HCT116 (cell line): ENCODE results near the gene PPP2R3A. TPM values are rescaled to one million over a fixed set of nuclear protein-coding genes. Genes with fewer than 3 reads are reported as not detected.

Source experiments
- ATAC-seq: fragments of 200-7000 bp; cut with Tn5 transposase; 2 replicates; pipeline ENCODE4 v1.9.1; 2020; ENCODE audit warnings: mild to moderate bottlenecking, moderate library complexity
- BruUV-seq: library from RNA; stranded (reverse); fragments of 400-500 nt; replicated peaks from 2 replicates; lab custom pipeline; 2021; lab: Mats Ljungman, UMichigan
- CTCF ChIA-PET: fragments of 300-600 bp; sonication (Branson Sonifier 250); formaldehyde crosslinking; loops from one replicate; lab custom pipeline; 2021; ENCODE audit warnings: antibody characterized with exemption; lab: Charles Lee
- POLR2A ChIA-PET: fragments of 300-600, 350-600 bp; sonication (Branson Sonifier 250); formaldehyde crosslinking; loops from one replicate; lab custom pipeline; 2021; ENCODE audit warnings: antibody characterized with exemption; lab: Charles Lee
- RAD21 ChIA-PET, 2 experiments: fragments of 300-600 bp; sonication (Branson Sonifier 250); formaldehyde crosslinking; loops; one replicate each; lab custom pipeline; 2023; ENCODE audit warnings: low total read pairs in 2 of 2; ENCODE audit not compliant: uncharacterized antibody in 2 of 2, unreplicated experiment in 2 of 2, low non-redundant PET in 1 of 2; lab: Charles Lee
- DNase-seq: peaks from one replicate; pipeline ENCODE4 v3.0.0-alpha.2; 2010; ENCODE audit warnings: low read depth, low spot score
- H2AFZ ChIP-seq: fragments of 200-600 bp; shearing (Covaris generic), sonication (generic); 2 replicates; pipeline ENCODE4 v1.6.1; 2017; ENCODE audit warnings: low read depth, mixed run types, mixed read lengths, antibody characterized with exemption, low read length; ENCODE audit not compliant: poor library complexity, severe bottlenecking
- H3K27ac ChIP-seq: 2 replicates; pipeline ENCODE4 v1.5.1; 2012; ENCODE audit warnings: low read depth, low read length
- H3K27me3 ChIP-seq: fragments of 200-600 bp; sonication (generic); 2 replicates; pipeline ENCODE4 v1.6.1; 2016; ENCODE audit warnings: mixed run types, low read length, mixed read lengths; ENCODE audit not compliant: insufficient read depth
- H3K36me3 ChIP-seq, 2 experiments: fragments of 200-500 bp in 1 of 2; fragments of 200-600 bp in 1 of 2; sonication (Bioruptor generic) in 1 of 2; sonication (generic) in 1 of 2; 2 replicates each; pipeline versions ENCODE4 v1.5.1 to v1.6.1; 2014 to 2016; ENCODE audit warnings: low read length in 2 of 2, inconsistent platforms in 1 of 2, mixed read lengths in 1 of 2, mixed run types in 1 of 2; ENCODE audit not compliant: insufficient read depth in 2 of 2, control insufficient read depth in 1 of 2
- H3K4me1 ChIP-seq, 2 experiments: fragments of 200-600 bp in 1 of 2; sonication (generic) in 1 of 2; 2 replicates each; pipeline versions ENCODE4 v1.5.1 to v1.6.1; 2012 to 2017; ENCODE audit warnings: low read length in 2 of 2, inconsistent platforms in 1 of 2, mild to moderate bottlenecking in 1 of 2, mixed read lengths in 1 of 2, mixed run types in 1 of 2, moderate library complexity in 1 of 2; ENCODE audit not compliant: insufficient read depth in 2 of 2, control insufficient read depth in 1 of 2
- H3K4me2 ChIP-seq: fragments of 200-600 bp; sonication (generic); 2 replicates; pipeline ENCODE4 v1.6.1; 2017; ENCODE audit warnings: mixed run types, low read length, mixed read lengths
- H3K4me3 ChIP-seq, 2 experiments: fragments of 200-600 bp in 1 of 2; sonication (generic) in 1 of 2; replicated peaks in 1 of 2; 2 replicates each; pipeline ENCODE4 v1.5.1; 2011 to 2016; ENCODE audit warnings: low read length in 2 of 2, control low read depth in 1 of 2, low read depth in 1 of 2, mild to moderate bottlenecking in 1 of 2, mixed read lengths in 1 of 2, mixed run types in 1 of 2
- H3K79me2 ChIP-seq: fragments of 200-600 bp; sonication (generic); 2 replicates; pipeline ENCODE4 v1.6.1; 2017; ENCODE audit warnings: mild to moderate bottlenecking, mixed run types, low read length, moderate library complexity, mixed read lengths; ENCODE audit not compliant: insufficient read depth
- H3K9ac ChIP-seq: fragments of 200-600 bp; sonication (generic); 2 replicates; pipeline ENCODE4 v1.6.1; 2016; ENCODE audit warnings: low read length, mixed read lengths
- H3K9me2 ChIP-seq: fragments of 200-600 bp; sonication (generic), shearing (Covaris generic); 2 replicates; pipeline ENCODE4 v1.6.1; 2017; ENCODE audit warnings: mixed run types, mild to moderate bottlenecking, moderate library complexity; ENCODE audit not compliant: insufficient read depth
- H3K9me3 ChIP-seq, 2 experiments: fragments of 200-500 bp in 1 of 2; fragments of 200-600 bp in 1 of 2; sonication (Bioruptor generic) in 1 of 2; sonication (generic) in 1 of 2; 2 replicates each; pipeline ENCODE4 v1.6.1; 2014 to 2017; ENCODE audit warnings: low read length in 2 of 2, mixed read lengths in 2 of 2, inconsistent platforms in 1 of 2, low read depth in 1 of 2, mild to moderate bottlenecking in 1 of 2, mixed run types in 1 of 2, moderate library complexity in 1 of 2; ENCODE audit not compliant: control insufficient read depth in 1 of 2, insufficient read depth in 1 of 2
- H4K20me1 ChIP-seq: fragments of 200-600 bp; sonication (generic), shearing (Covaris generic); 2 replicates; pipeline ENCODE4 v1.6.1; 2017; ENCODE audit warnings: mixed run types, mild to moderate bottlenecking, moderate library complexity; ENCODE audit not compliant: insufficient read depth
- CBX3 ChIP-seq: IDR thresholded peaks from 2 replicates; pipeline ENCODE4 v1.6.1; 2012; ENCODE audit warnings: low read depth
- CTCF ChIP-seq, 3 experiments: fragments of 200-600 bp in 1 of 3; sonication (generic) in 1 of 3; IDR thresholded peaks in 2 of 3; conservative IDR thresholded peaks in 1 of 3; 2 replicates each; pipeline ENCODE4 v1.5.1; 2012 to 2017; ENCODE audit warnings: low read depth in 2 of 3, low read length in 2 of 3, antibody characterized with exemption in 1 of 3, borderline replicate concordance in 1 of 3, control low read depth in 1 of 3, mild to moderate bottlenecking in 1 of 3, mixed read lengths in 1 of 3, mixed run types in 1 of 3, moderate library complexity in 1 of 3; ENCODE audit not compliant: insufficient read depth in 1 of 3
- EGR1 ChIP-seq: IDR thresholded peaks from 2 replicates; pipeline ENCODE4 v1.6.1; 2012; ENCODE audit warnings: low read depth
- EZH2phosphoT487 ChIP-seq: fragments of 200-600 bp; IDR thresholded peaks from 2 replicates; pipeline ENCODE4 v1.6.1; 2018; ENCODE audit warnings: antibody characterized with exemption, borderline replicate concordance
- FOSL1 ChIP-seq: IDR thresholded peaks from 2 replicates; pipeline ENCODE4 v1.6.1; 2012; ENCODE audit warnings: low read depth
- POLR2A ChIP-seq: IDR thresholded peaks from 2 replicates; pipeline ENCODE4 v1.7.0; 2011; ENCODE audit warnings: borderline replicate concordance; ENCODE audit not compliant: insufficient read depth, insufficient read length; ENCODE audit errors: extremely low read depth
- POLR2AphosphoS5 ChIP-seq: IDR thresholded peaks from 2 replicates; pipeline ENCODE4 v1.6.1; 2011; ENCODE audit warnings: mild to moderate bottlenecking, low read depth, low read length, moderate library complexity
- RAD21 ChIP-seq: IDR thresholded peaks from 2 replicates; pipeline ENCODE4 v1.6.1; 2012; ENCODE audit warnings: low read depth, mild to moderate bottlenecking
- SIN3A ChIP-seq: IDR thresholded peaks from 2 replicates; pipeline ENCODE4 v1.6.1; 2012; ENCODE audit warnings: low read depth
- SRF ChIP-seq: IDR thresholded peaks from 2 replicates; pipeline ENCODE4 v1.6.1; 2012; ENCODE audit warnings: low read depth
- TCF7L2 ChIP-seq: IDR thresholded peaks from 2 replicates; pipeline ENCODE4 v1.7.0; 2011; ENCODE audit warnings: borderline replicate concordance, inconsistent platforms; ENCODE audit not compliant: insufficient read depth, insufficient read length; ENCODE audit errors: extremely low read depth
- ZFX ChIP-seq: fragments of 450-650 bp; IDR thresholded peaks from 2 replicates; pipeline ENCODE4 v1.6.1; 2017
- ZNF274 ChIP-seq: fragments of 200-500 bp; sonication (Bioruptor generic); IDR thresholded peaks from 2 replicates; pipeline ENCODE4 v1.6.1; 2014; ENCODE audit warnings: mild to moderate bottlenecking, low read depth, low read length, inconsistent platforms
- intact Hi-C: fragments of 100-400 bp; cut with micrococcal nuclease; formaldehyde crosslinking; loops from 2 replicates; pipeline ENCODE4 v1.10.0; 2022
- total RNA-seq: library from RNA; stranded (reverse); gene quantifications from one replicate; pipeline ENCODE4 v1.2.1, GENCODE V29; 2021; ENCODE audit not compliant: unreplicated experiment
- TF ChIP-seq, protein P1 (sequence below): IDR thresholded peaks from 2 replicates; pipeline ENCODE4 v1.6.1; 2012; ENCODE audit warnings: low read depth

PPP2R3A gene
- total RNA-seq, 1 experiment from 2014 or later, result 6.1 TPM

GRCh38 chr3:135916310-135916709 is 49.2 kb upstream of the PPP2R3A start:
- Histone ChIP-seq H4K20me1 (no peaks in the 10 kb centered on the region), H2AFZ (no peak overlapping the region), H3K9me3 (no peaks in the 10 kb centered on the region), H3K9me2 (no peaks in the 10 kb centered on the region), H3K79me2 (no peaks in the 10 kb centered on the region), H3K27ac (no peak overlapping the region), H3K4me1 (no peaks in the 10 kb centered on the region), H3K36me3 (no peaks in the 10 kb centered on the region), H3K4me3 (no peak overlapping the region), H3K4me2 (no peak overlapping the region), H3K9ac (no peak overlapping the region), H3K27me3 (no peaks in the 10 kb centered on the region)
- POLR2A ChIA-PET, result no interaction called here
- RAD21 ChIA-PET, result no interaction called here
- CTCF ChIA-PET, result interaction anchor here (1.8 kb wide), 1 partner anchor 126 kb away, joined by 6 read pairs; no protein-coding TSS in a partner anchor
- TF ChIP-seq RAD21 (no peak), EZH2phosphoT487 (no peak), CTCF (IDR thresholded peaks at IDR 0.05 in 2 of 3, conservative IDR thresholded peaks at IDR 0.05 in 1 of 3; ENCODE audit: borderline replicate concordance in 1 of 3, insufficient read depth in 1 of 3, low read depth in 2 of 3, low read length in 2 of 3) (no peak), TCF7L2 (no peak), FOSL1 (no peak), SIN3A (no peak), CBX3 (no peak), POLR2A (no peak), ZNF274 (no peak), POLR2AphosphoS5 (no peak), SRF (no peak), ZFX (no peak), EGR1 (no peak)
- TF ChIP-seq, protein P1, sequence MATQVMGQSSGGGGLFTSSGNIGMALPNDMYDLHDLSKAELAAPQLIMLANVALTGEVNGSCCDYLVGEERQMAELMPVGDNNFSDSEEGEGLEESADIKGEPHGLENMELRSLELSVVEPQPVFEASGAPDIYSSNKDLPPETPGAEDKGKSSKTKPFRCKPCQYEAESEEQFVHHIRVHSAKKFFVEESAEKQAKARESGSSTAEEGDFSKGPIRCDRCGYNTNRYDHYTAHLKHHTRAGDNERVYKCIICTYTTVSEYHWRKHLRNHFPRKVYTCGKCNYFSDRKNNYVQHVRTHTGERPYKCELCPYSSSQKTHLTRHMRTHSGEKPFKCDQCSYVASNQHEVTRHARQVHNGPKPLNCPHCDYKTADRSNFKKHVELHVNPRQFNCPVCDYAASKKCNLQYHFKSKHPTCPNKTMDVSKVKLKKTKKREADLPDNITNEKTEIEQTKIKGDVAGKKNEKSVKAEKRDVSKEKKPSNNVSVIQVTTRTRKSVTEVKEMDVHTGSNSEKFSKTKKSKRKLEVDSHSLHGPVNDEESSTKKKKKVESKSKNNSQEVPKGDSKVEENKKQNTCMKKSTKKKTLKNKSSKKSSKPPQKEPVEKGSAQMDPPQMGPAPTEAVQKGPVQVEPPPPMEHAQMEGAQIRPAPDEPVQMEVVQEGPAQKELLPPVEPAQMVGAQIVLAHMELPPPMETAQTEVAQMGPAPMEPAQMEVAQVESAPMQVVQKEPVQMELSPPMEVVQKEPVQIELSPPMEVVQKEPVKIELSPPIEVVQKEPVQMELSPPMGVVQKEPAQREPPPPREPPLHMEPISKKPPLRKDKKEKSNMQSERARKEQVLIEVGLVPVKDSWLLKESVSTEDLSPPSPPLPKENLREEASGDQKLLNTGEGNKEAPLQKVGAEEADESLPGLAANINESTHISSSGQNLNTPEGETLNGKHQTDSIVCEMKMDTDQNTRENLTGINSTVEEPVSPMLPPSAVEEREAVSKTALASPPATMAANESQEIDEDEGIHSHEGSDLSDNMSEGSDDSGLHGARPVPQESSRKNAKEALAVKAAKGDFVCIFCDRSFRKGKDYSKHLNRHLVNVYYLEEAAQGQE, result no peak
- BruUV-seq, result no TSS peak
- DNase-seq, result no peak
- no peak for ATAC-seq
- intact Hi-C loops, result no loop called here
